ENCODE results near the gene KCNMA1.

DNA sequence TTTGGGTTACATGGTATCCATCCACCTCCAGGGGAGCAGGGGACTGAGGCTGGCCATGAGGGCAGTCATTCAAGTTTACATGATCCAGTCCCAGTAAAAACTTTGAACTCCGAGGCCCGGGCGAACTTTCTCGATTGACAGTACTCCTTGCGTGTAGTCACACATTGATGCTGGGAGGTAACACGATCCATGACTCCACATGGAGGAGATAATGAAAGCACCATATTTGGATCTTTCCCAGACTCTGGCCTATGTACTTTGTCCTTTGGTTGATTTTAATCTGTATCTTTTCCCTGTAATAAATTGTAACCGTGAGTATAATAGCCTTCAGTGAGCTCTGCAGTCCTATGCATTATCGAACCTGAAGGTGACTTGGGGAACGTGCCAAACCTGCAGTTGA lies 401.6 kb downstream of the KCNMA1 start:
- TF ChIP-seq, protein P1, sequence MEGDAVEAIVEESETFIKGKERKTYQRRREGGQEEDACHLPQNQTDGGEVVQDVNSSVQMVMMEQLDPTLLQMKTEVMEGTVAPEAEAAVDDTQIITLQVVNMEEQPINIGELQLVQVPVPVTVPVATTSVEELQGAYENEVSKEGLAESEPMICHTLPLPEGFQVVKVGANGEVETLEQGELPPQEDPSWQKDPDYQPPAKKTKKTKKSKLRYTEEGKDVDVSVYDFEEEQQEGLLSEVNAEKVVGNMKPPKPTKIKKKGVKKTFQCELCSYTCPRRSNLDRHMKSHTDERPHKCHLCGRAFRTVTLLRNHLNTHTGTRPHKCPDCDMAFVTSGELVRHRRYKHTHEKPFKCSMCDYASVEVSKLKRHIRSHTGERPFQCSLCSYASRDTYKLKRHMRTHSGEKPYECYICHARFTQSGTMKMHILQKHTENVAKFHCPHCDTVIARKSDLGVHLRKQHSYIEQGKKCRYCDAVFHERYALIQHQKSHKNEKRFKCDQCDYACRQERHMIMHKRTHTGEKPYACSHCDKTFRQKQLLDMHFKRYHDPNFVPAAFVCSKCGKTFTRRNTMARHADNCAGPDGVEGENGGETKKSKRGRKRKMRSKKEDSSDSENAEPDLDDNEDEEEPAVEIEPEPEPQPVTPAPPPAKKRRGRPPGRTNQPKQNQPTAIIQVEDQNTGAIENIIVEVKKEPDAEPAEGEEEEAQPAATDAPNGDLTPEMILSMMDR (IDR thresholded peaks at IDR 0.05) = no peak
- TF ChIP-seq POLR2A (IDR thresholded peaks at IDR 0.05) = no peak

Data from vagina (tissue), 2 donors.